Sigmoid colon (tissue), 7 donors: Measurements from ENCODE around the gene NAA16. TPM values are rescaled to one million over a fixed set of nuclear protein-coding genes. Genes with fewer than 3 reads are reported as not detected.

Source experiments
- DNase-seq: peaks from one replicate; pipeline ENCODE4 v3.0.0-alpha.2; 2019
- H3K27ac ChIP-seq, 4 donors: fragments of 200-600 bp; sonication (generic); one replicate each; pipeline ENCODE4 v1.5.1; 2016 to 2019; ENCODE audit warnings: mild to moderate bottlenecking in 1 of 4
- H3K27me3 ChIP-seq, 3 donors: fragments of 200-600 bp; sonication (generic); one replicate each; pipeline ENCODE4 v1.5.1; 2019; ENCODE audit warnings: mild to moderate bottlenecking in 1 of 3
- H3K36me3 ChIP-seq, 4 donors: fragments of 200-600 bp; sonication (generic); one replicate each; pipeline ENCODE4 v1.5.1; 2016 to 2019
- H3K4me1 ChIP-seq, 4 donors: fragments of 200-600 bp; sonication (generic); one replicate each; pipeline ENCODE4 v1.5.1; 2017 to 2019
- H3K4me3 ChIP-seq, 4 donors: fragments of 200-600 bp; sonication (generic); one replicate each; pipeline ENCODE4 v1.5.1; 2017 to 2019; ENCODE audit warnings: mild to moderate bottlenecking in 2 of 4, moderate library complexity in 1 of 4
- H3K9me3 ChIP-seq, 4 donors: fragments of 200-600 bp in 3 of 4; sonication (generic) in 3 of 4; one replicate each; pipeline versions ENCODE4 v1.5.1 to v1.6.1; 2013 to 2019
- EP300 ChIP-seq, 4 donors: sonication (generic); formaldehyde crosslinking; IDR thresholded peaks; one replicate each; pipeline ENCODE4 v1.6.1; 2017; ENCODE audit warnings: antibody characterized with exemption in 4 of 4
- POLR2A ChIP-seq, 2 donors: fragments of 450-650 bp; IDR thresholded peaks; one replicate each; pipeline ENCODE4 v1.6.1; 2016; ENCODE audit warnings: antibody characterized with exemption in 2 of 2, mild to moderate bottlenecking in 2 of 2, moderate library complexity in 2 of 2
- POLR2AphosphoS5 ChIP-seq, 4 donors: sonication (generic); formaldehyde crosslinking; IDR thresholded peaks; one replicate each; pipeline ENCODE4 v1.6.1; 2017; ENCODE audit warnings: antibody characterized with exemption in 4 of 4
- WGBS, 2 donors: extraction: QIAGEN DNeasy Blood & Tissue Kit; methylation state at CpG; one replicate each; pipeline ENCODE4 v1.1.7; 2013; 5-methylcytosine and 5-hydroxymethylcytosine counted together
- intact Hi-C: fragments of 100-400 bp; cut with DNase I; formaldehyde crosslinking; loops from one replicate; pipeline ENCODE4 v1.15.1; 2023
- polyA plus RNA-seq, 3 donors: library from polyadenylated mRNA; stranded (reverse); fragments of 200-250 nt; gene quantifications; one replicate each; pipeline ENCODE4 v1.2.3, GENCODE V29; 2013
- total RNA-seq, 4 donors: library from RNA; depleted of rRNA; stranded (reverse); fragments of >200 nt; gene quantifications; one replicate each; pipeline ENCODE4 v1.1.0, GENCODE V29; 2016
- TF ChIP-seq, protein P1 (sequence below), 4 experiments: fragments of 450-650 bp in 3 of 4; fragments of 200-600 bp in 1 of 4; IDR thresholded peaks; one replicate each; pipeline ENCODE4 v1.5.1; 2016 to 2019; ENCODE audit warnings: antibody characterized with exemption in 4 of 4, mild to moderate bottlenecking in 3 of 4, moderate library complexity in 2 of 4
- donor health status: healthy with polysubstance abuse.
- donor health status: Bipolar disorder and iron deficiency.
- donor health status: healthy.

NAA16 gene
- total and polyA plus RNA-seq, 7 donors = 2.5 to 24.4 (median 15.2) TPM

DNA sequence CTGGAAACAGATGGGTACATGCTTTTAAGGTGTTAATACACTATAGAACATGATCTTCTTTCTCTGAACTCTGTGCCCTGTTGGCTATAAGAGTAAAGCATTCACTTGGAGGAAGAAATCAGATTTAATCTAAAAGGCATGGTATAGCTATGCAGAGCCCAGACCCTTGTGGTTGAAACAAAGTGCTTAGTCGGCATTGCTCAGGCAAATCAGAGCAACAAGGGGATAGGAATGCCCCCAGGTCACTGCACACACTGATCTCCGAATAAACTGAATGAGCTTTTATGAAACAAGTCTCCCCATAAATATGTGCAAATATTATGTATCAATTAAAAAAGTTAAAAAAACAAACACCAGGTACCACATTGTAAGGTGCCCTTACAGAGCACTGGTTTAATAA, 94.3 kb downstream of the NAA16 start:
- H3K27ac ChIP-seq = no peak overlapping the region
- WGBS, 2 donors = 68 to 80% methylated on average over 2 of the region's 2 CpGs
- no peaks in the 10 kb centered on the region for H3K27me3 ChIP-seq
- TF ChIP-seq, protein P1, sequence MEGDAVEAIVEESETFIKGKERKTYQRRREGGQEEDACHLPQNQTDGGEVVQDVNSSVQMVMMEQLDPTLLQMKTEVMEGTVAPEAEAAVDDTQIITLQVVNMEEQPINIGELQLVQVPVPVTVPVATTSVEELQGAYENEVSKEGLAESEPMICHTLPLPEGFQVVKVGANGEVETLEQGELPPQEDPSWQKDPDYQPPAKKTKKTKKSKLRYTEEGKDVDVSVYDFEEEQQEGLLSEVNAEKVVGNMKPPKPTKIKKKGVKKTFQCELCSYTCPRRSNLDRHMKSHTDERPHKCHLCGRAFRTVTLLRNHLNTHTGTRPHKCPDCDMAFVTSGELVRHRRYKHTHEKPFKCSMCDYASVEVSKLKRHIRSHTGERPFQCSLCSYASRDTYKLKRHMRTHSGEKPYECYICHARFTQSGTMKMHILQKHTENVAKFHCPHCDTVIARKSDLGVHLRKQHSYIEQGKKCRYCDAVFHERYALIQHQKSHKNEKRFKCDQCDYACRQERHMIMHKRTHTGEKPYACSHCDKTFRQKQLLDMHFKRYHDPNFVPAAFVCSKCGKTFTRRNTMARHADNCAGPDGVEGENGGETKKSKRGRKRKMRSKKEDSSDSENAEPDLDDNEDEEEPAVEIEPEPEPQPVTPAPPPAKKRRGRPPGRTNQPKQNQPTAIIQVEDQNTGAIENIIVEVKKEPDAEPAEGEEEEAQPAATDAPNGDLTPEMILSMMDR (IDR thresholded peaks at IDR 0.05) = no peak
- TF ChIP-seq POLR2AphosphoS5 (IDR thresholded peaks at IDR 0.05) (no peak), EP300 (IDR thresholded peaks at IDR 0.05) (no peak), POLR2A (IDR thresholded peaks at IDR 0.05) (no peak)
- H3K4me3 ChIP-seq = no peak overlapping the region
- H3K4me1 ChIP-seq = no peaks in the 10 kb centered on the region
- no peak for DNase-seq
- intact Hi-C loops = no loop called here
- no peaks in the 10 kb centered on the region for H3K36me3 ChIP-seq
- H3K9me3 ChIP-seq = peaks cover 0 to 3% (median under 1%) of the 10 kb centered on the region in 4 donors

DNA sequence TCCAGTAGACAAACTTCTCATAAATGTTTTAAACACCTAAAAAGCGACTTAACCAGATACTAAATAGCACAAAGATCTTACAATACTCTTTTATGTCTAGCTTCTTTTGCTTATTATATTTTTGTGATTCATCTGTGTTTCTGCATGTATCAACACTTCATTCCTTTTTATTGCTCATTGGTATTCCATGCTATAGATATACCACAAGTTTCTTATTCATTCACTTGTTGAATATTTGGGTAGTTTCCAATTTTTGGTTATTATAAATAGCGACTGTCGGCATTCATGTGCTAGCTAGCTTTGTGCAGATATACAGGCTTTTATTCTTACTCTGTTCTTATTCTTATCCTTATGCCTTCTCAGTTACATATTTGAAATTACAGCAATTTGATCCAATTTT, 96.3 kb downstream of the NAA16 start:
- TF ChIP-seq POLR2A (IDR thresholded peaks at IDR 0.05) = no peak
- TF ChIP-seq, protein P1 (IDR thresholded peaks at IDR 0.05) = no peak
- TF ChIP-seq EP300 (IDR thresholded peaks at IDR 0.05) = no peak
- no peak for TF ChIP-seq POLR2AphosphoS5 (IDR thresholded peaks at IDR 0.05)
- Histone ChIP-seq H3K4me1 (no peaks in the 10 kb centered on the region), H3K27me3 (no peaks in the 10 kb centered on the region), H3K4me3 (no peak overlapping the region), H3K27ac (no peak overlapping the region), H3K36me3 (no peaks in the 10 kb centered on the region), H3K9me3 (peaks cover 0 to 3% (median under 1%) of the 10 kb centered on the region in 4 donors)
- WGBS, 2 donors = 59 to 78% methylated on average over 3 of the region's 3 CpGs
- DNase-seq = no peak
- intact Hi-C loops = no loop called here

DNA sequence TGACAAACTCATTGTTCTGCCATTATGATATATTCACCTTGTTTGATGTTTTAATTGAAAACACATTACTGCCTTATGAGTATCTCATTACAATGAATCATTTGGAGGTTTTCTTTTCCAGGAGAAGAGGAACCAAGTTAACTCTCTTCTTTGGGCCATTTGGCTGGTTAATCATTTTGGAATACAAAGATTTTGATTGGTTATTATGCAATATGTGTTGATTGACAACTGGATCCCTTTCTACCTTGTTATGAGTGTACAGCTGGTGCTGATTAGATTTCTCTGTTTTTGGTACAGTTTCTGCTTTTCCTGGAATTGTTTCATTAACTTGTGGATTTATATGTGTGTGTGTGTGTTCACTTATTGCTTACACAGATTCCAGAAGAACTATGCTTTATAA, 97.1 kb downstream of the NAA16 start:
- TF ChIP-seq EP300 (IDR thresholded peaks at IDR 0.05) (no peak), POLR2AphosphoS5 (IDR thresholded peaks at IDR 0.05) (no peak), POLR2A (IDR thresholded peaks at IDR 0.05) (no peak)
- TF ChIP-seq, protein P1 (IDR thresholded peaks at IDR 0.05) = no peak

DNA sequence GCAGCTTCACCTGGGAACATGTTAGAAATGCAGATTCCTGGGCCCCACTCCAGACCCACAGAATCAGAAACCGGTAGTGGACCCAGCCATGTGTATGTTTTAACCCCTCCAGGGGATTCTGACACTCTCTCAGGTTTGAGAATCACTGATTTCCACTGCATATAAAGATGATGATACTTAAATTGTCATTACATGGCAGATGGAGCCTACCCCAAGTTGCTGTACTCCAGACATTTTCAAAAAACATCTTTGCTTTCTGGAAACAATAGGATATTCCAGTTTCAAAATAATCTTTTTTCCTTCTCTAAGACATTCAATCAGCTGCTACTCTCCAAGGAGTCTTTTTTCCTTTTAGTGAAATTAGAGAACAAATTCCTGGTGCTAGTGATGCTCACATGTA, 97.7 kb downstream of the NAA16 start:
- Histone ChIP-seq H3K9me3 (peaks cover 0 to 3% (median 0%) of the 10 kb centered on the region in 4 donors), H3K4me3 (no peak overlapping the region), H3K27ac (no peak overlapping the region), H3K36me3 (no peaks in the 10 kb centered on the region), H3K27me3 (no peaks in the 10 kb centered on the region), H3K4me1 (no peaks in the 10 kb centered on the region)
- intact Hi-C loops = no loop called here
- TF ChIP-seq, protein P1 (IDR thresholded peaks at IDR 0.05) = no peak
- TF ChIP-seq EP300 (IDR thresholded peaks at IDR 0.05) (no peak), POLR2AphosphoS5 (IDR thresholded peaks at IDR 0.05) (no peak), POLR2A (IDR thresholded peaks at IDR 0.05) (no peak)
- WGBS, 2 donors = 73% methylated on average over 1 of the region's 1 CpG
- DNase-seq = no peak

More for the DNA sequence above, 97.1 kb downstream of the NAA16 start:
- Histone ChIP-seq H3K27ac (no peak overlapping the region), H3K27me3 (no peaks in the 10 kb centered on the region), H3K9me3 (peaks cover 0 to 3% (median under 1%) of the 10 kb centered on the region in 4 donors), H3K36me3 (no peaks in the 10 kb centered on the region), H3K4me1 (no peaks in the 10 kb centered on the region), H3K4me3 (no peak overlapping the region)
- no peak for DNase-seq
- intact Hi-C loops = no loop called here

DNA sequence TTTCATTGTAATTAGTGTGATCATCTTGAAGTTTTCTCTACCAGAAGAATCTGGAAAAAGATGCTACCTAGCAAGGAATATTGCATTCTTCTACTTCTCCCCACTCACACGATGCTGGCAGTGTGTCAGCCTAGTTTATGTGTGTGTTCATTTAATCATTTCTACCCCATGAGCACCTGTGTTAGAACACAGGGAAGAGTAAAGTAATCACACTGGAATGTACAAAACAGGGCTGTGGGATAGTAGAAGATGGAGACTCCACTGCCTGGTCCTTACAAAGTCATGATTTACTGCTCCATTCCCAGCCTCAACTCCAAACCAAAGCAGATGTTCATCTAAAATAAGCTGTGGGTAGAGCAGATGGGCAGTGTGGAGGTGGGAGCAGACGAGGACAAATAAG, 98.5 kb downstream of the NAA16 start:
- no peaks in the 10 kb centered on the region for H3K9me3 ChIP-seq
- TF ChIP-seq POLR2AphosphoS5 (IDR thresholded peaks at IDR 0.05) (no peak), EP300 (IDR thresholded peaks at IDR 0.05) (no peak), POLR2A (IDR thresholded peaks at IDR 0.05) (no peak)
- TF ChIP-seq, protein P1 (IDR thresholded peaks at IDR 0.05) = no peak
- 68 to 82% methylated on average over 2 of the region's 2 CpGs for WGBS, 2 donors
- H3K36me3 ChIP-seq = no peaks in the 10 kb centered on the region
- H3K27me3 ChIP-seq = no peaks in the 10 kb centered on the region
- H3K4me3 ChIP-seq = no peak overlapping the region
- H3K27ac ChIP-seq = no peak overlapping the region
- intact Hi-C loops = no loop called here
- no peak for DNase-seq
- H3K4me1 ChIP-seq = no peaks in the 10 kb centered on the region
